Vagina (tissue), 2 donors: ENCODE measurements around the gene NOS3.

Experiments used
- CTCF ChIP-seq, 3 experiments: fragments of 450-650 bp in 2 of 3; fragments of 200-600 bp in 1 of 3; sonication (generic) in 1 of 3; IDR thresholded peaks; one replicate each; pipeline ENCODE4 v1.5.1; 2017 to 2019; ENCODE audit warnings: antibody characterized with exemption in 3 of 3, mild to moderate bottlenecking in 2 of 3, moderate library complexity in 2 of 3
- POLR2A ChIP-seq, 2 donors: fragments of 450-650 bp; IDR thresholded peaks; one replicate each; pipeline ENCODE4 v1.6.1; 2017; ENCODE audit warnings: antibody characterized with exemption in 2 of 2, mild to moderate bottlenecking in 2 of 2, moderate library complexity in 2 of 2
- POLR2AphosphoS5 ChIP-seq, 2 donors: sonication (generic); formaldehyde crosslinking; IDR thresholded peaks; one replicate each; pipeline ENCODE4 v1.9.0; 2017; ENCODE audit warnings: antibody characterized with exemption in 2 of 2, mild to moderate bottlenecking in 2 of 2, low read depth in 1 of 2; ENCODE audit not compliant: insufficient read depth in 1 of 2

- TF ChIP-seq POLR2AphosphoS5 (IDR thresholded peaks at IDR 0.05; ENCODE audit: insufficient read depth in 1 of 2, low read depth in 1 of 2) (no peak), CTCF (IDR thresholded peaks at IDR 0.05) (no peak), POLR2A (IDR thresholded peaks at IDR 0.05) (no peak)
Measured at GRCh38 chr7:151020231-151020630, 29.4 kb downstream of the NOS3 start.
